Colonic mucosa (tissue), 4 donors: ENCODE measurements around the gene DCUN1D2. TPM values are rescaled to one million over a fixed set of nuclear protein-coding genes. Genes with fewer than 3 reads are reported as not detected.

ENCODE experiments used
- DNase-seq: peaks from one replicate; pipeline ENCODE4 v3.0.0-alpha.2; 2020
- H3K27ac ChIP-seq: fragments of 200-600 bp; one replicate; pipeline ENCODE4 v1.8.0; 2021
- H3K27me3 ChIP-seq: fragments of 200-600 bp; one replicate; pipeline ENCODE4 v1.8.0; 2021
- H3K36me3 ChIP-seq: fragments of 200-600 bp; one replicate; pipeline ENCODE4 v1.8.0; 2021
- H3K4me1 ChIP-seq: fragments of 200-600 bp; one replicate; pipeline ENCODE4 v1.8.0; 2021; ENCODE audit warnings: mild to moderate bottlenecking
- H3K4me3 ChIP-seq: fragments of 200-600 bp; one replicate; pipeline ENCODE4 v1.8.0; 2021
- H3K9ac ChIP-seq, 2 donors: one replicate each; pipeline ENCODE4 v1.7.0; 2013; ENCODE audit warnings: control low read depth in 2 of 2, low read depth in 2 of 2, low read length in 2 of 2
- H3K9me3 ChIP-seq: fragments of 200-600 bp; one replicate; pipeline ENCODE4 v1.8.0; 2021
- CTCF ChIP-seq: fragments of 200-600 bp; IDR thresholded peaks from one replicate; pipeline ENCODE4 v1.8.0; 2022; ENCODE audit warnings: antibody characterized with exemption, mild to moderate bottlenecking
- intact Hi-C: fragments of 100-400 bp; cut with DNase I; formaldehyde crosslinking; loops from one replicate; pipeline ENCODE4 v1.14.1; 2022
- total RNA-seq, 2 donors: library from RNA; stranded (reverse); fragmentation: NEBNext Ultra II Directional in 1 of 2; extraction: Animal tissue kit (Norgen Biotek cat#: 25700) in 1 of 2; gene quantifications; one replicate each; pipeline ENCODE4 v1.2.1, GENCODE V29; 2021
- donor health status: healthy.
- donor health status: DM: no; HTN: no; CAD: no.
- donor health status: DM: no; HTN: no; CAD: no.

The DCUN1D2 gene
- total RNA-seq, 2 donors from 2014 or later, result 14.9 to 20.5 TPM

GRCh38 chr13:113418722-113419049 lies 71.8 kb downstream of the DCUN1D2 start:
- Histone ChIP-seq H3K27ac (no peak overlapping the region), H3K36me3 (no peaks in the 10 kb centered on the region), H3K4me1 (no peaks in the 10 kb centered on the region), H3K4me3 (no peak overlapping the region), H3K27me3 (no peaks in the 10 kb centered on the region), H3K9ac (no peak overlapping the region), H3K9me3 (no peaks in the 10 kb centered on the region)
- no peak for TF ChIP-seq CTCF
- no peak for DNase-seq
- intact Hi-C loops, result no loop called here

GRCh38 chr13:113417836-113418721 lies 72.4 kb downstream of the DCUN1D2 start:
- TF ChIP-seq CTCF, result no peak
- no peaks in the 10 kb centered on the region for H3K4me1 ChIP-seq

GRCh38 chr13:113417008-113417751 lies 73.3 kb downstream of the DCUN1D2 start:
- H3K4me3 ChIP-seq, result no peak overlapping the region
- no peak overlapping the region for H3K9ac ChIP-seq
- no peaks in the 10 kb centered on the region for H3K27me3 ChIP-seq
- no peaks in the 10 kb centered on the region for H3K4me1 ChIP-seq
- DNase-seq, result no peak
- intact Hi-C loops, result no loop called here
- no peak for TF ChIP-seq CTCF
- no peaks in the 10 kb centered on the region for H3K36me3 ChIP-seq
- H3K9me3 ChIP-seq, result no peaks in the 10 kb centered on the region
- H3K27ac ChIP-seq, result no peak overlapping the region

More at GRCh38 chr13:113417836-113418721, 72.4 kb downstream of the DCUN1D2 start:
- H3K27me3 ChIP-seq, result no peaks in the 10 kb centered on the region
- no peak overlapping the region for H3K27ac ChIP-seq
- intact Hi-C loops, result no loop called here
- no peaks in the 10 kb centered on the region for H3K9me3 ChIP-seq
- H3K4me3 ChIP-seq, result no peak overlapping the region
- no peak overlapping the region for H3K9ac ChIP-seq
- DNase-seq, result no peak
- no peaks in the 10 kb centered on the region for H3K36me3 ChIP-seq

- Histone ChIP-seq H3K4me3 (no peak overlapping the region), H3K4me1 (no peaks in the 10 kb centered on the region), H3K27me3 (no peaks in the 10 kb centered on the region), H3K36me3 (no peaks in the 10 kb centered on the region), H3K27ac (no peak overlapping the region), H3K9me3 (no peaks in the 10 kb centered on the region), H3K9ac (no peak overlapping the region)
- no peak for DNase-seq
- TF ChIP-seq CTCF, result no peak
- intact Hi-C loops, result no loop called here
Measured at GRCh38 chr13:113415825-113416224, 74.7 kb downstream of the DCUN1D2 start.

GRCh38 chr13:113415032-113415431 lies 75.5 kb downstream of the DCUN1D2 start:
- H3K4me1 ChIP-seq, result no peaks in the 10 kb centered on the region
- no peaks in the 10 kb centered on the region for H3K36me3 ChIP-seq
- H3K27ac ChIP-seq, result no peak overlapping the region
- no peak overlapping the region for H3K9ac ChIP-seq
- no peak overlapping the region for H3K4me3 ChIP-seq
- H3K27me3 ChIP-seq, result no peaks in the 10 kb centered on the region
- intact Hi-C loops, result no loop called here
- DNase-seq, result no peak
- H3K9me3 ChIP-seq, result no peaks in the 10 kb centered on the region
- TF ChIP-seq CTCF, result no peak
